ENCODE measurements around the gene CEP20.

Gene CEP20

DNA sequence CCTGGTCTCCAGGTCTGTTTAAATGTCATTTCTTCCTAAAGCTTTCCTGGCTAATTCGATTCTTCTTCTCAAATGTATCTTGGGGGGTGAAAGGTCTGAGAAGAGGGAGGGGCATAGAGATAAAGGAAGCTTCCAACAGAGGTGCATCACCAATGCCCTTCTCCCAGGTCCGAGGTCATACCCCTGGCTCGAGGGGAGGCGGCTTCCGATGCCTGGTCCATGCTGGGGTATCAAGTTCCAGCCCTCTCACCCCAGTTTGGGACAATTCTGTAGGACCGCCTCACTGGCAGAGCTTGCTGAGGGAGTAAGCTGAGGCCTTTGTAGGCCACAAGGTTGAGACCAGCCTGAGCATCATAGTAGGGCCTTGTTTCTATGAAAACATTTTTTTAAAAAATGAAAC, 10.3 kb upstream of the CEP20 start:
- no peak for DNase-seq (ENCODE audit: low spot score)

- DNase-seq (ENCODE audit: low spot score): no peak
Measured at GRCh38 chr16:15897834-15898254, 9.4 kb upstream of the CEP20 start.

GRCh38 chr16:15897121-15897780, 8.8 kb upstream of the CEP20 start:
- no peak for DNase-seq (ENCODE audit: low spot score)

DNA sequence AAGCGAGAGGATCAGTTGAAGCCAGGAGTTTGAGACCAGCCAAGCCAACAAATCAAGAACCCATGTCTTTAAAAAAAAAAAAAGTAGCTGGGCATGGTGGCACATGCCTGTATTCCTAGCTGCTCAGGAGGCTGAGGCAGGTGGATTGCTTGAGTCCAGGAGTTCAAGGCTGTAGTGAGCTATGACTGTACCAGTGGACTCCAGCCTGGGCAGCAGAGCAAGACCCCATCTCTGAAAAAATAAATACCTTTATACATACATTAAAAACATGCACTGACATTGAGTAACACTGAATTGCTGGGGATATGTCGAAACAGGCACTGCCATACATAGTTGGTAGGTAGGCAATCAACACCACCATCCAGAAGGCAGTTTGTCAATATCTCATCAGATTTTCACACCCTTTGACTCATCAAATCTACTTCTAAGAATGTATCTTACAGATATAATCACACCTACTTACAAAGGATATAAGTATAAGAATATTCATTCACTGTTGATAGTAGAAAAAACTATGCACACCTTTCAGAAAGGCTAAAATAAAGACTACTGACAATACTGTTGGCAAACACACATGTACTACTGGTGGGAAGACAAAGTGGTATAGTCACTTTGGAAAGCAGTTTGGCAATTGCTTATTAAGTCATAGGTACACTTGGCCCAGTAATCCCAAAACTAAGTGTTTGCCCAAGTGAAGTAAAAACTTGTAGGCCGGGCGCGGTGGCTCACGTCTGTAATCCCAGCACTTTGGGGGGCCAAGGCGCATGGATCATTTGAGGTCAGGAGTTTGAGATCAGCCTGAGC, 6.4 kb upstream of the CEP20 start:
- DNase-seq (ENCODE audit: low spot score): no peak

DNA sequence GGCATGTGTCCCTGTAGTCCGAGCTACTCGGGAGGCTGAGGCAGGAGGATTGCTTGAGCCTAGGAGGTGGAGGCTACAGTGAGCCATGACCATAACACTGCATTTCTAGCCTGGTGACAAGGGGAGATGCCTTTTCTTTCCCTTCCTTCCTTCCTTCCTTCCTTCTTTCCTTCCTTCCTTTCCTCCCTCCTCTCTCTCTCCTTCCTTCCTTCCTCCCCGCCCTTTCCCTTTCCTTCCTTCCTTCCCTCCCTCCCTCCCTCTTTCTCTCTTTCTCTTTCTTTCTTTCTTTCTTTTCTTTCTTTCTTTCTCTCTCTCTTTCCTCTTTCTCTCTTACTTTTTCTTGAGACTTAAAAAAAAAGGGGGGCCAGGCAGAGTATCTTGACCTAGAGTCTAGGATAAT, 3.1 kb upstream of the CEP20 start:
- no peak for DNase-seq (ENCODE audit: low spot score)

DNA sequence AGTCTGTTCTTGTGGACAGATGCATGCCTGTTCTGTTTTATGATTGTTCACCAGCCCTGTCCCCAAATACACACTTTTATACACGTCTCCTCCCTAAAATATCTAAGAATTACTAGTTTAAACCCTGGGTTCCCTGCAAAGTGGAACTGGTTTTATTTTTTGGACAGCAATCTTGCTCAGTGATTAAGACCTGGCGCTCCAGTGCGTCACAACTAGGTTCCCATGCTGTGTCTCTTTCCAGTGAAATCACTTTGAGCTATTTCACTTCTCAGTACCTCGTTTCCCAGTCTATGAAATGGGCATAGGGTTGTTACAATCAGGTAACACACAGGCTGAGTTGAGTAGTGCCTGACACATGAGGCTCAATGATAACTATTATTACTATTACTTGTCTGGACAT, 1.1 kb downstream of the CEP20 start:
- no peak for DNase-seq (ENCODE audit: low spot score)

GRCh38 chr16:15886078-15886477, 2.3 kb downstream of the CEP20 start:
- DNase-seq (ENCODE audit: low spot score): no peak

DNA sequence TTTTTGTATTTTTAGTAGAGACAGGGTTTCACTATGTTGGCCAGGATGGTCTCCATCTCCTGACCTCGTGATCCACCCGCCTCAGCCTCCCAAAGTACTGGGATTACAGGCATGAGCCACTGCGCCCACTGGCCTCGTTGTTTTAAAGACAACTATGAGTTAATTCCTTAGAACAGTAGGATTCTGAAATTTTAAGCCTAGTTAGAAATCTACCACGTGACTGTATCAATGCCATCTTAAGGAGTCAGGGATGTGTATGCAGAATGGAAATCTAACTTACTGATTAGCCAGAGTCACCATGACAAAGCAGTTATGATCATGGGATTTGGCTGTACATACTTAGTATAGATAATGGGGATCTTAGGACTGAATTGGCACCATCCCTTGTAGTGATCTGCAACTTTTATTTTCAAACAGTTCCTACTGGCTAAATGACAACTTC, 2.8 kb downstream of the CEP20 start:
- DNase-seq (ENCODE audit: low spot score): no peak

DNA sequence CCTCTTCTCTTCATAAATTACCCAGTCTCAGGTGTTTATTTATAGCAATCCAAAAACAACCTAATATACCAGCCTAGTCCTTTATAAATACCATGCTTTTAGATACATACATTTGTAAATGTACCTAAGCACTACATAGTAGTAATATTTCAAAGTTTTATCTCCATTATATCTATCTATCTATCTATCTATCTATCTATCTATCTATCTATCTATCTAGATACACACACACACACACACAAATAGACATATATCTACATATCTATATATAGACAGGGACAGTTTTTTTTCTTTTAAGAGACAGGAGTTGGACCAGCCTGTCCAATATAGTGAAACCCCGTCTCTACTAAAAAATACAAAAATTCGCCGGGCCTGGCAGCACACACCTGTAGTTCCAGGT, 5.8 kb downstream of the CEP20 start:
- DNase-seq (ENCODE audit: low spot score): no peak

DNA sequence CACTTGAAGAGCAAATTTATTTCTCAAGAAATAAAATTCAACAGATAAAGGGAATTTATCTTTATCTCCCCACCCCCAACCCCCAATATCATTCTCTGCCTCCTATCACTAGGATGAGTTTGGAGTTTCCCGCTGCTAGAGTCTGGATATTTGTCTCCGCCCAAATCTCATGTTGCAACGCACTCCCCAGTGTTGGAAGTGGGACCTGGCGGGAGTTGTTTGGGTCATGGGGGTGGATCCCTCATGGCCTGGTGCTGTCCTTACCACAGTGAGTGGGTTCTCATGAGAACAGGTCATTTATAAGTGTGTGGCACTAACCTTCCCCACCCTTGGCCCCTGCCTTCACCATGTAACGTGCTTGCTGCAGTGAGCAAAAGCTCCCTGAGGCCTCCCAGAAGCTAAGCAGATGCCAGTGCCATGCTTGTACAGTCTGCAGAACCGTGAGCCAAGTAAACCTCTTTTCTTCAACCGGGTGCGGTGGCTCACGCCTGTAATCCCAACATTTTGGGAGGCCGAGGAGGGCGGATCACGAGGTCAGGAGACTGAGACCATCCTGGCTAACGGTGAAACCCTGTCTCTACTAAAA, 6.5 kb downstream of the CEP20 start:
- DNase-seq (ENCODE audit: low spot score): no peak

DNA sequence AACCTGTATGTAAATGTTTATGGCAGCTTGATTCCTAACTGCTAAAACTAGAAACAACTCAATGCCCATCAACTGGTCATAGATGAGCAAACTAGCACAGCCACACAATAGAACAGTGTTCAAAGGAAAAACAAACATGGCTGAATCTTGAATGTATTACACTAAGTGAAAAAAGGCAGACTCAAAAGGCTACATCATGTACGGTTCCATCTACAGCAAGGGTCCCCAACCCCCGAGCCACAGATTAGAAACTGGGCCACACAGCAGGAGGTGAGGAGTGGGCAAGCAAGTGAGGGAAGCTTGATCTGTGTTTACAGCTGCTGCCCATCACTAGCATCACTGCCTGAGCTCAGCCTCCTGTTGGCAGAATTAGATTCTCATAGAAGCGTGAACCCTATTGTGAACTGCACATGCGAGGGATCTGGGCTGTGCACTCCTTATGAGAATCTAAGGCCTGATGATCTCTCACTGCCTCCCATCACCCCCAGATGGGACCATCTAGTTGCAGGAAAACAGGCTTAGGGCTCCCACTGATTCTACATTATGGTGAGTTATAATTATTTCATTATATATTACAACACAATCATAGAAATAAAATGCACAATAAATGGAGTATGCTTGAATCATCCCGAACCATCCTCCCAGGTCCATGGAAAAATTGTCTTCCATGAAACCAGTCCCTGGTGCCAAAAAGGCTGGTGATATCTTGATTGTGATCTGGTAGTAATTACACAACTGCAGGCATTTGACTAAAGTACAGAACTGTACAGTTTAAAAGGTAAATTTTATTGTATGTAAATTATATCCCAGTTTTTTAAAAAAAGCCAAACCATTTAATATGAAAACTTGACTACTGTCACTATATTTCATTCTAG, 7.7 kb downstream of the CEP20 start:
- DNase-seq (ENCODE audit: low spot score): no peak

DNA sequence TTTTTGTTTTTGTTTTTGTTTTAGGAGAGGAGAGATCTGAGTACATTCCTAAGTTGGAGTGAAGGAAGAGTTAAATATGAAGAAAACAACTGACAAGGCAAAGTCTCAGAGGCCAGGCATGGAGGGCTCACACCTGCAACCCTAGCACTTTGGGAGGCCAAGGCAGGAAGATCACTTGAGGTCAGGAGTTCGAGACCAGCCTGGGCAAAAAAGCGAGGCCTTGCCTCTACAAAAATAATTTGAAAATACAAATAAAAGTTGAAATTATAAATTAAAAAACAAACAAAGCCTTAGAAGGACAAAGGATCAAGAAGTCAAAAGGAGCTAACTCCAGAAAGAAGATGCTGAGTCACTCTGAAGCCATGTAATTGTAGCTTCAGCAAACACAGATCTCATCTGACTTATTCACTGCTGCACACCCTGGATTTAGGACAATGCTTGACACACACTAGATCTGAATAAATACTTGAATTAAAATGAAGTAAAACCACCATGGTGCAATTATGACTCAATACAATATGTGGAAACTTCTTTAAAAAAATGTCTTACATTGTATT, 9.1 kb downstream of the CEP20 start:
- DNase-seq (ENCODE audit: low spot score): no peak

DNA sequence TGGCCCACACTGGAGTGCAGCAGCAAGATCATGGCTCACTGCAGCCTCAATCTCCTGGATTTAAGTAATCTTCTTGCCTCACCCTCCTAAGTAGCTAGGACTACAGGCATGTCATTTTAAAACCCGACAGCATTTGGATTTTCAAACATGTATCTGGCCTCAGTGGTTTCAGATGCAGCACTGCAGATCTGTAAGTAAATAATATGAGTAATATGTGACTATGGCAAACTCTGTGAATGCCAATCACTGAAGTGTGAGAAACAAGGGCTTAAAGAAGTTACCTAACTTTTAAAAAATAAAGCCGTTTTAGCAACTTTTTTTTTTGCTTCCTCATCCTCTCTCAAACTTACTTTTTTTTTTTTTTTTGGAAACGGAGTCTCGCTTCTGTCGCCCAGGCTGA, 11.9 kb downstream of the CEP20 start:
- DNase-seq (ENCODE audit: low spot score): no peak

DNA sequence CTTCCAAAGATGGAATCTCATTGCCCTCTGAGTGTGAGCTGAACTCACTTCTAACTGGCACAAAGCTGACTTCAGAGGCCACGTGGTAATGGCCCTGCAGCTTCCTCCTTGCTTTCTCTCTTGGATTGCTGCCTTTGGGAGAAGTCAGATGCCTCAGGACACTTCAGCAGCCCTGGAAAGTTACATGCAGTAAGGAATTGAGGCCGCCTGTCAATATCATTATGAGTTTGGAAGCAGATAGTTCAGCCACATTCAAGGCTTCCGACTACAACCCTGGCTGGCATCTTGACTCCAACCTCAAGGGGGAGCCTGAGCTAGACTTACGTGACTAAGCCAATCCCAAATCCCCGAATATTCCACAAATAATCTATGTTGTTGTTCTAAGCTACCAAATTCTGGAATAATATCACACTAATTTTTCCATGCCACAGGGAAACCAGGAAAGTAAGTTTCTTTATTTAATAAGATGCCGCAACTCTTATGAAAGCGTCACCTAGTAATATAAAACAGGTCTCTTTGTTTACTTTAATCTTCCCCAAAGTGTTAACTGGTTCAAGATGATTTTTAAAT, 13.6 kb downstream of the CEP20 start:
- DNase-seq (ENCODE audit: low spot score): peak; percentile 42

DNA sequence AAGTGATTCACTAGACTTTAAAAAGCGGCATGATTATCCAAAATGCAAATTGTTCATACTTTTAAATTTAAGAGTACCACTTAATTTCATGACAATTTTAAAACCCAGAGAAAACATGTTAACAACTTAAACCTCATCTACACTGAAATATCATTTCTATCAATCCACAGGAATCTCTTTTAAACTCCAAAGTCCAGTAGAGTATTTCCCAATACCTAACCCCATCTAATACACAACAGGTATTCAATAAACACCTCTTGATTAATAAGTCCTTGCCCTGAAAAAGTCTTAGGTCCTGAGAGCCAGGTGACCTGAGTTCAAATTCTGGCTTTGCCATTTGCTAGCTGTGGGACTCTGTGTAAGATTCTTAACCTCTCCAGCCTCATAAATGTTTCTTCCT, 14.7 kb downstream of the CEP20 start:
- DNase-seq (ENCODE audit: low spot score): no peak

GRCh38 chr16:15873301-15873700, 15.1 kb downstream of the CEP20 start:
- DNase-seq (ENCODE audit: low spot score): no peak

GRCh38 chr16:15870011-15870410, 18.4 kb downstream of the CEP20 start:
- DNase-seq (ENCODE audit: low spot score): no peak

GRCh38 chr16:15866451-15866850, 22.0 kb downstream of the CEP20 start:
- no peak for DNase-seq (ENCODE audit: low spot score)

GRCh38 chr16:15865742-15866141, 22.7 kb downstream of the CEP20 start:
- no peak for DNase-seq (ENCODE audit: low spot score)

DNA sequence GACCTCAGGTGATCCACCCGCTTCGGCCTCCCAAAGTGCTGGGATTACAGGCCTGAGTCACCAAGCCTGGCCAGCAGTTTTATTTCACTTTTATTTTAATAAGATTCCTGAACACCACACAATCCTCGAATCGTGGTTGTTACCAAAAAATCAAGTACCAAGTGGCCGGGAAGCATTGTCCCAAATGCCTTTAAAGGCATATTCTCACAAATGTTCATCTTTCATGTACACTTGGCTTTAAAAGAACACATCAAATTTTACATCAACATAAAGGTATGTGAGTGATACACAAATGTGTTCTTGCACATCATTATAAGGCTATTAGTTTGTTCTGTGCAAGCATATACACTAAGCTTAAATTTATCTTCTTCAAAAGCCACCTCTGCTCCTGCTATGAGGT, 23.5 kb downstream of the CEP20 start:
- DNase-seq (ENCODE audit: low spot score): no peak

- no peak for DNase-seq (ENCODE audit: low spot score)
Measured at GRCh38 chr16:15861996-15862395, 26.4 kb downstream of the CEP20 start.
